H9 (cell line): ENCODE measurements around the gene PGM1. TPM values are rescaled to one million over a fixed set of nuclear protein-coding genes. Genes with fewer than 3 reads are reported as not detected.

Experiments used
- DNase-seq: peaks from one replicate; pipeline ENCODE4 v3.0.0-alpha.2; 2017
- H2AFZ ChIP-seq: one replicate; pipeline ENCODE4 v1.6.1; 2013; ENCODE audit warnings: mild to moderate bottlenecking, low read length, control low read depth, moderate library complexity
- H2AK5ac ChIP-seq: 2 replicates; pipeline ENCODE4 v1.6.1; 2013; ENCODE audit warnings: low read length, control low read depth, mixed read lengths; ENCODE audit not compliant: insufficient read length
- H2BK120ac ChIP-seq: one replicate; pipeline ENCODE4 v1.6.1; 2013; ENCODE audit warnings: low read depth, mild to moderate bottlenecking, low read length, control low read depth, inconsistent platforms; ENCODE audit not compliant: poor library complexity, severe bottlenecking
- H2BK12ac ChIP-seq: 2 replicates; pipeline ENCODE4 v1.6.1; 2013; ENCODE audit warnings: low read length, control low read depth, mixed read lengths, low read depth; ENCODE audit not compliant: insufficient read length
- H2BK15ac ChIP-seq: 2 replicates; pipeline ENCODE4 v1.6.1; 2013; ENCODE audit warnings: low read depth, low read length, control low read depth
- H2BK20ac ChIP-seq: one replicate; pipeline ENCODE4 v1.6.1; 2013; ENCODE audit warnings: low read depth, mild to moderate bottlenecking, low read length, control low read depth, inconsistent platforms; ENCODE audit not compliant: poor library complexity, severe bottlenecking
- H2BK5ac ChIP-seq: 2 replicates; pipeline ENCODE4 v1.6.1; 2013; ENCODE audit warnings: low read length, control low read depth, mixed read lengths; ENCODE audit not compliant: insufficient read length
- H3K14ac ChIP-seq: 2 replicates; pipeline ENCODE4 v1.6.1; 2013; ENCODE audit warnings: low read length, control low read depth; ENCODE audit not compliant: insufficient read depth
- H3K18ac ChIP-seq: 2 replicates; pipeline ENCODE4 v1.6.1; 2013; ENCODE audit warnings: low read depth, mild to moderate bottlenecking, mixed read lengths, low read length, control low read depth; ENCODE audit not compliant: insufficient read length
- H3K23ac ChIP-seq: 2 replicates; pipeline ENCODE4 v1.6.1; 2013; ENCODE audit warnings: low read length, control low read depth, mixed read lengths, low read depth; ENCODE audit not compliant: insufficient read length
- H3K23me2 ChIP-seq: 2 replicates; pipeline ENCODE4 v1.6.1; 2013; ENCODE audit warnings: low read depth, mild to moderate bottlenecking, mixed read lengths, low read length, control low read depth; ENCODE audit not compliant: insufficient read length, poor library complexity, severe bottlenecking
- H3K27ac ChIP-seq: 2 replicates; pipeline ENCODE4 v1.5.1; 2013; ENCODE audit warnings: low read length, control low read depth, mixed read lengths, low read depth; ENCODE audit not compliant: insufficient read length
- H3K27me3 ChIP-seq: 2 replicates; pipeline ENCODE4 v1.6.1; 2013; ENCODE audit warnings: low read length, control low read depth, inconsistent platforms; ENCODE audit not compliant: insufficient read depth
- H3K4ac ChIP-seq: 2 replicates; pipeline ENCODE4 v1.6.1; 2013; ENCODE audit warnings: low read depth, mild to moderate bottlenecking, control low read depth, inconsistent platforms, low read length, moderate library complexity
- H3K4me1 ChIP-seq: 2 replicates; pipeline ENCODE4 v1.6.1; 2013; ENCODE audit warnings: low read length, control low read depth, inconsistent platforms; ENCODE audit not compliant: insufficient read depth
- H3K4me2 ChIP-seq: 2 replicates; pipeline ENCODE4 v1.6.1; 2013; ENCODE audit warnings: low read length, control low read depth, mixed read lengths; ENCODE audit not compliant: insufficient read length, insufficient read depth
- H3K56ac ChIP-seq: 2 replicates; pipeline ENCODE4 v1.6.1; 2013; ENCODE audit warnings: low read depth, mild to moderate bottlenecking, mixed read lengths, low read length, control low read depth; ENCODE audit not compliant: insufficient read length
- H3K79me1 ChIP-seq: 2 replicates; pipeline ENCODE4 v1.6.1; 2013; ENCODE audit warnings: low read depth, mild to moderate bottlenecking, moderate library complexity, low read length, control low read depth, inconsistent platforms; ENCODE audit not compliant: insufficient read depth, poor library complexity, severe bottlenecking
- H3K79me2 ChIP-seq: 2 replicates; pipeline ENCODE4 v1.6.1; 2013; ENCODE audit warnings: low read length, control low read depth, inconsistent platforms; ENCODE audit not compliant: insufficient read depth
- H3K9ac ChIP-seq: 2 replicates; pipeline ENCODE4 v1.6.1; 2013; ENCODE audit warnings: low read length, control low read depth, mixed read lengths; ENCODE audit not compliant: insufficient read length; ENCODE audit errors: extremely low read depth
- H3K9me3 ChIP-seq: one replicate; pipeline ENCODE4 v1.6.1; 2013; ENCODE audit warnings: low read depth, low read length, inconsistent platforms; ENCODE audit not compliant: control insufficient read depth
- H3T11ph ChIP-seq: one replicate; pipeline ENCODE4 v1.6.1; 2013; ENCODE audit warnings: mild to moderate bottlenecking, low read length, control low read depth, inconsistent platforms
- H4K20me1 ChIP-seq: one replicate; pipeline ENCODE4 v1.6.1; 2013; ENCODE audit not compliant: control insufficient read depth, insufficient read length, insufficient read depth
- H4K5ac ChIP-seq: 2 replicates; pipeline ENCODE4 v1.6.1; 2013; ENCODE audit warnings: low read depth, mild to moderate bottlenecking, mixed read lengths, low read length, control low read depth; ENCODE audit not compliant: insufficient read length
- H4K8ac ChIP-seq: replicated peaks from 2 replicates; pipeline ENCODE4 v1.6.1; 2013; ENCODE audit warnings: low read length, control low read depth, mixed read lengths, low read depth; ENCODE audit not compliant: insufficient read length
- H4K91ac ChIP-seq: 2 replicates; pipeline ENCODE4 v1.6.1; 2013; ENCODE audit warnings: low read depth, mild to moderate bottlenecking, moderate library complexity, mixed read lengths, low read length, control low read depth; ENCODE audit not compliant: insufficient read length
- H3K27ac Mint-ChIP-seq, 3 experiments: 2 replicates in 2 of 3; 3 replicates in 1 of 3; pipeline ENCODE4 v1.8.0; 2020 to 2021; ENCODE audit warnings: mixed read lengths in 3 of 3, mild to moderate bottlenecking in 1 of 3, moderate library complexity in 1 of 3
- H3K27me3 Mint-ChIP-seq: 2 replicates; pipeline ENCODE4 v1.8.0; 2021; ENCODE audit warnings: low read depth, mild to moderate bottlenecking, moderate library complexity, mixed read lengths
- H3K36me3 Mint-ChIP-seq, 3 experiments: 2 replicates in 2 of 3; 3 replicates in 1 of 3; pipeline ENCODE4 v1.8.0; 2020 to 2021; ENCODE audit warnings: low read depth in 3 of 3, mixed read lengths in 3 of 3; ENCODE audit not compliant: insufficient read depth in 1 of 3
- H3K4me1 Mint-ChIP-seq, 2 experiments: 2 replicates each; pipeline ENCODE4 v1.8.0; 2020; ENCODE audit warnings: mixed read lengths in 2 of 2
- H3K4me3 Mint-ChIP-seq, 2 experiments: 2 replicates in 1 of 2; 3 replicates in 1 of 2; pipeline ENCODE4 v1.8.0; 2020 to 2021; ENCODE audit warnings: mild to moderate bottlenecking in 2 of 2, mixed read lengths in 2 of 2, moderate library complexity in 1 of 2
- H3K9me3 Mint-ChIP-seq, 2 experiments: 2 replicates in 1 of 2; 3 replicates in 1 of 2; pipeline ENCODE4 v1.8.0; 2020; ENCODE audit warnings: mild to moderate bottlenecking in 2 of 2, mixed read lengths in 2 of 2, moderate library complexity in 1 of 2
- CTCF ChIP-seq: fragments of 200-600 bp; sonication (generic); conservative IDR thresholded peaks from 3 replicates; pipeline ENCODE4 v1.8.0; 2021; ENCODE audit warnings: antibody characterized with exemption, mild to moderate bottlenecking
- WGBS: extraction: QIAGEN DNeasy Blood & Tissue Kit; methylation state at CpG from one replicate; pipeline ENCODE4 v1.1.7; 2013; ENCODE audit warnings: missing lambda C conversion rate, low lambda C conversion rate, mixed read lengths; ENCODE audit not compliant: insufficient read length; ENCODE audit errors: extremely low coverage; 5-methylcytosine and 5-hydroxymethylcytosine counted together
- total RNA-seq: library from RNA; stranded (reverse); gene quantifications from 2 replicates; pipeline ENCODE4 v1.2.1, GENCODE V29; 2021

Gene PGM1
- total RNA-seq, 1 experiment from 2014 or later, result 56.4 TPM

- Histone ChIP-seq H3K4ac (no peak overlapping the region), H2BK120ac (no peak overlapping the region), H3K18ac (no peak overlapping the region), H3K79me1 (no peaks in the 10 kb centered on the region), H3K27ac (no peak overlapping the region), H2AFZ (no peak overlapping the region), H3K23me2 (no peaks in the 10 kb centered on the region), H3K27me3 (no peaks in the 10 kb centered on the region), H2AK5ac (no peak overlapping the region), H4K20me1 (no peaks in the 10 kb centered on the region), H3K4me1 (0 out of 2 replicates have a peak, but pooled peaks cover 2% of the 10 kb centered on the region), H3K79me2 (no peaks in the 10 kb centered on the region), H4K8ac (no peak overlapping the region), H2BK5ac (no peak overlapping the region), H2BK15ac (no peak overlapping the region), H3K14ac (no peak overlapping the region), H3K23ac (no peak overlapping the region), H3K9me3 (no peaks in the 10 kb centered on the region), H4K91ac (no peak overlapping the region), H2BK12ac (no peak overlapping the region), H3K9ac (no peak overlapping the region), H2BK20ac (no peak overlapping the region), H3K56ac (no peak overlapping the region), H4K5ac (no peak overlapping the region), H3K4me2 (no peak overlapping the region), H3T11ph (no peak overlapping the region)
- Mint-ChIP-seq H3K36me3 (peaks cover 0 to 8% (median 4%) of the 10 kb centered on the region in 3 experiments; a peak in 4 of 7 replicates), H3K9me3 (no peaks in the 10 kb centered on the region), H3K27me3 (no peaks in the 10 kb centered on the region; the same call in 1 of the 2 replicates), H3K4me1 (0 out of 4 replicates have a peak, but pooled peaks cover 2 to 3% of the 10 kb centered on the region in 2 experiments), H3K4me3 (no peak overlapping the region), H3K27ac (no peak overlapping the region)
- DNase-seq, result no peak
- no CpG with 5 or more reads among the region's 4 CpGs for WGBS
- TF ChIP-seq CTCF, result no peak
Observed at GRCh38 chr1:63641615-63642014, 48.4 kb downstream of the PGM1 start.
